K562 (cell line): ENCODE results near the gene PPP1R14C. TPM values are rescaled to one million over a fixed set of nuclear protein-coding genes. Genes with fewer than 3 reads are reported as not detected.

Experiments
- CBX3 ChIP-seq, 2 experiments: IDR thresholded peaks; 1 replicate in 1 of 2; 2 replicates in 1 of 2; pipeline ENCODE4 v1.6.1; 2012; ENCODE audit warnings: inconsistent platforms in 2 of 2, low read length in 2 of 2, borderline replicate concordance in 1 of 2, control low read depth in 1 of 2
- ETV1 ChIP-seq: fragments of 450-650 bp; conservative IDR thresholded peaks from 2 replicates; pipeline ENCODE4 v1.6.1; 2016; ENCODE audit warnings: missing genetic modification characterization, control low read depth, low read depth, missing compliant biosample characterization
- JUND ChIP-seq, 2 experiments: IDR thresholded peaks; 2 replicates in 1 of 2; 3 replicates in 1 of 2; pipeline ENCODE4 v1.6.1; 2011; ENCODE audit warnings: borderline replicate concordance in 2 of 2, low read depth in 2 of 2, low read length in 2 of 2, improper control_type of control experiment in 1 of 2, missing biosample characterization in 1 of 2, missing genetic modification characterization in 1 of 2, missing genetic modification reagents in 1 of 2
- NFXL1 ChIP-seq: fragments of 450-650 bp; formaldehyde crosslinking; IDR thresholded peaks from 2 replicates; pipeline ENCODE4 v1.4.0; 2021; ENCODE audit warnings: mild to moderate bottlenecking
- PHF20 ChIP-seq: fragments of 450-650 bp; IDR thresholded peaks from 2 replicates; pipeline ENCODE4 v1.6.1; 2018; ENCODE audit not compliant: partially characterized antibody
- SAFB ChIP-seq: fragments of 200-400 bp; formaldehyde crosslinking; IDR thresholded peaks from 2 replicates; pipeline ENCODE4 v1.6.1; 2017; ENCODE audit warnings: low read depth, low read length, borderline replicate concordance
- ZBTB17 ChIP-seq: fragments of 450-650 bp; formaldehyde crosslinking; IDR thresholded peaks from 2 replicates; pipeline ENCODE4 v1.4.0; 2020; ENCODE audit warnings: mild to moderate bottlenecking
- ZNF778 ChIP-seq: fragments of 450-650 bp; formaldehyde crosslinking; IDR thresholded peaks from 2 replicates; pipeline ENCODE4 v1.4.0; 2020; ENCODE audit warnings: mild to moderate bottlenecking, moderate library complexity
- polyA plus RNA-seq, 8 experiments: library from polyadenylated mRNA; depleted of rRNA in 4 of 8; stranded (reverse) in 5 of 8; unstranded in 3 of 8; fragments of >200 nt; fragmentation: Nextera tagmentation in 2 of 8; fragmentation: Illumina TruSeq in 1 of 8; extraction: Ambion mirVana in 2 of 8; extraction: Trizol in 1 of 8; gene quantifications; 2 replicates each; pipeline versions ENCODE4 v1.2.1 to v1.2.3, GENCODE V29; 2011 to 2014; ENCODE audit warnings: inconsistent platforms in 1 of 8, missing spikeins in 1 of 8
- total RNA-seq, 7 experiments: library from RNA; depleted of rRNA in 6 of 7; stranded (reverse); fragments of >200 nt in 6 of 7; fragmentation: Illumina TruSeq in 2 of 7; extraction: Trizol in 2 of 7; gene quantifications; 2 replicates each; pipeline versions ENCODE4 v1.2.1 to v1.2.3, GENCODE V29; 2011 to 2021; ENCODE audit warnings: low replicate concordance in 1 of 7
- TF ChIP-seq, protein P1 (sequence below): sonication (generic); formaldehyde crosslinking; IDR thresholded peaks from 2 replicates; pipeline ENCODE4 v1.8.0; 2022; ENCODE audit warnings: mild to moderate bottlenecking, missing genetic modification reagents
- TF ChIP-seq, protein P2 (sequence below): fragments of 250-450 bp; sonication (Bioruptor Pico); IDR thresholded peaks from 2 replicates; pipeline ENCODE4 v1.5.0; 2021
- TF ChIP-seq, protein P3 (sequence below): fragments of 250-450 bp; sonication (Bioruptor Pico); IDR thresholded peaks from 2 replicates; pipeline ENCODE4 v1.4.0; 2020
- TF ChIP-seq, protein P4 (sequence below): fragments of 250-450 bp; sonication (Bioruptor Pico); IDR thresholded peaks from 2 replicates; pipeline ENCODE4 v1.5.0; 2021; ENCODE audit warnings: mild to moderate bottlenecking, borderline replicate concordance

PPP1R14C gene
- total and polyA plus RNA-seq, 9 of the 15 experiments (the other 6 are each of a cell fraction or from before 2014, with no cell fraction given) = 4.5 to 16.6 (median 11.9) TPM

DNA sequence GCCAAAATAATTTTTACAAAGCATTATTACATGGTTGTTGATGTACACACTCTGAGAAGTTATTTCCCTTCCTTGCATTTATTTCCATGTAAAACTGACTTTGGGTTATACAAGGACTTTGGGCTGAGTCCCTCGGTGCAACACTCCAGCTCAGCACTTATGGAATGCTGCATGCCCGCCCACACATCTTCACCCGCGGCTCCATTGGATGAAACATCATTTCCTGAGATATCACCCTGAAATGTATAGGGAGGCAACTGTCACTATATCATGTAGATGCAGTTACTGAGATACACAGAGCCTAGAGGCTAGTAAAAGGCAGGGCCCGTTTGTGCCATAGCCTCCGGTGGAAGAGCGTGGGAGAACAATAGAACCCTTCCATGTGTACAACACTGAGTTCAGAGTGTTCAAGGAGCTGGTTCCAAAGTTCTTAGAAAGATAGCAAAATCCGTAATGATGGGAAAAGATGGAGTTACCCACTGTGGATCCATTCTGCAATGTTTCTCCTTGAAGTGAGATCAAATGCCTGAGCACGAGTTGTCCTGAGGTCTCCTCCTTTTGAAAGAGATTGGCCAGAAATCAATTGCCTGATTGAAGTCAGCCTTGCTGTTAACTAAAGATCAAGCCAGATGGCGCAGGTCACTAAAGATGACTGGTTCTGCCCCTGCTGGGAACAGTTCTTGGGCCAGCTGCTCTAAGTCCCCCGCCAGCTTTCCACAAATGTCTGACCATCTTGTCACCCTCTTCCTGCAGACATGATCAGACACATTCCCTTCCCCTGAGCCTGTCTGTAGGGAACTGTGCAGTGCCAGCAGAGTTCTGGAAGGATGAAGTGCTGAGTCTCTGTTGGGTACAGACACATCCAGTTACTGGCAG lies 125.1 kb downstream of the PPP1R14C start (continued):
- TF ChIP-seq JUND (IDR thresholded peaks at IDR 0.05; ENCODE audit: borderline replicate concordance, low read depth, low read length) = peak; percentile 73
- TF ChIP-seq JUND (tag; IDR thresholded peaks at IDR 0.05; ENCODE audit: borderline replicate concordance, low read depth, low read length) = peak; percentile 37; the same call in 2 of the 3 replicates
- peak; percentile 53; the same call in 1 of the 2 replicates for TF ChIP-seq ZBTB17 (CRISPR knock-in tag)
- TF ChIP-seq, protein P1, sequence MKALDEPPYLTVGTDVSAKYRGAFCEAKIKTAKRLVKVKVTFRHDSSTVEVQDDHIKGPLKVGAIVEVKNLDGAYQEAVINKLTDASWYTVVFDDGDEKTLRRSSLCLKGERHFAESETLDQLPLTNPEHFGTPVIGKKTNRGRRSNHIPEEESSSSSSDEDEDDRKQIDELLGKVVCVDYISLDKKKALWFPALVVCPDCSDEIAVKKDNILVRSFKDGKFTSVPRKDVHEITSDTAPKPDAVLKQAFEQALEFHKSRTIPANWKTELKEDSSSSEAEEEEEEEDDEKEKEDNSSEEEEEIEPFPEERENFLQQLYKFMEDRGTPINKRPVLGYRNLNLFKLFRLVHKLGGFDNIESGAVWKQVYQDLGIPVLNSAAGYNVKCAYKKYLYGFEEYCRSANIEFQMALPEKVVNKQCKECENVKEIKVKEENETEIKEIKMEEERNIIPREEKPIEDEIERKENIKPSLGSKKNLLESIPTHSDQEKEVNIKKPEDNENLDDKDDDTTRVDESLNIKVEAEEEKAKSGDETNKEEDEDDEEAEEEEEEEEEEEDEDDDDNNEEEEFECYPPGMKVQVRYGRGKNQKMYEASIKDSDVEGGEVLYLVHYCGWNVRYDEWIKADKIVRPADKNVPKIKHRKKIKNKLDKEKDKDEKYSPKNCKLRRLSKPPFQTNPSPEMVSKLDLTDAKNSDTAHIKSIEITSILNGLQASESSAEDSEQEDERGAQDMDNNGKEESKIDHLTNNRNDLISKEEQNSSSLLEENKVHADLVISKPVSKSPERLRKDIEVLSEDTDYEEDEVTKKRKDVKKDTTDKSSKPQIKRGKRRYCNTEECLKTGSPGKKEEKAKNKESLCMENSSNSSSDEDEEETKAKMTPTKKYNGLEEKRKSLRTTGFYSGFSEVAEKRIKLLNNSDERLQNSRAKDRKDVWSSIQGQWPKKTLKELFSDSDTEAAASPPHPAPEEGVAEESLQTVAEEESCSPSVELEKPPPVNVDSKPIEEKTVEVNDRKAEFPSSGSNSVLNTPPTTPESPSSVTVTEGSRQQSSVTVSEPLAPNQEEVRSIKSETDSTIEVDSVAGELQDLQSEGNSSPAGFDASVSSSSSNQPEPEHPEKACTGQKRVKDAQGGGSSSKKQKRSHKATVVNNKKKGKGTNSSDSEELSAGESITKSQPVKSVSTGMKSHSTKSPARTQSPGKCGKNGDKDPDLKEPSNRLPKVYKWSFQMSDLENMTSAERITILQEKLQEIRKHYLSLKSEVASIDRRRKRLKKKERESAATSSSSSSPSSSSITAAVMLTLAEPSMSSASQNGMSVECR (CRISPR knock-in tag) = no peak
- TF ChIP-seq, protein P2, sequence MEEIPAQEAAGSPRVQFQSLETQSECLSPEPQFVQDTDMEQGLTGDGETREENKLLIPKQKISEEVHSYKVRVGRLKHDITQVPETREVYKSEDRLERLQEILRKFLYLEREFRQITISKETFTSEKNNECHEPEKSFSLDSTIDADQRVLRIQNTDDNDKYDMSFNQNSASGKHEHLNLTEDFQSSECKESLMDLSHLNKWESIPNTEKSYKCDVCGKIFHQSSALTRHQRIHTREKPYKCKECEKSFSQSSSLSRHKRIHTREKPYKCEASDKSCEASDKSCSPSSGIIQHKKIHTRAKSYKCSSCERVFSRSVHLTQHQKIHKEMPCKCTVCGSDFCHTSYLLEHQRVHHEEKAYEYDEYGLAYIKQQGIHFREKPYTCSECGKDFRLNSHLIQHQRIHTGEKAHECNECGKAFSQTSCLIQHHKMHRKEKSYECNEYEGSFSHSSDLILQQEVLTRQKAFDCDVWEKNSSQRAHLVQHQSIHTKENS (CRISPR knock-in tag) = no peak
- TF ChIP-seq, protein P3, sequence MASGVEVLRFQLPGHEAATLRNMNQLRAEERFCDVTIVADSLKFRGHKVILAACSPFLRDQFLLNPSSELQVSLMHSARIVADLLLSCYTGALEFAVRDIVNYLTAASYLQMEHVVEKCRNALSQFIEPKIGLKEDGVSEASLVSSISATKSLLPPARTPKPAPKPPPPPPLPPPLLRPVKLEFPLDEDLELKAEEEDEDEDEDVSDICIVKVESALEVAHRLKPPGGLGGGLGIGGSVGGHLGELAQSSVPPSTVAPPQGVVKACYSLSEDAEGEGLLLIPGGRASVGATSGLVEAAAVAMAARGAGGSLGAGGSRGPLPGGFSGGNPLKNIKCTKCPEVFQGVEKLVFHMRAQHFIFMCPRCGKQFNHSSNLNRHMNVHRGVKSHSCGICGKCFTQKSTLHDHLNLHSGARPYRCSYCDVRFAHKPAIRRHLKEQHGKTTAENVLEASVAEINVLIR (CRISPR knock-in tag) = no peak
- TF ChIP-seq, protein P4, sequence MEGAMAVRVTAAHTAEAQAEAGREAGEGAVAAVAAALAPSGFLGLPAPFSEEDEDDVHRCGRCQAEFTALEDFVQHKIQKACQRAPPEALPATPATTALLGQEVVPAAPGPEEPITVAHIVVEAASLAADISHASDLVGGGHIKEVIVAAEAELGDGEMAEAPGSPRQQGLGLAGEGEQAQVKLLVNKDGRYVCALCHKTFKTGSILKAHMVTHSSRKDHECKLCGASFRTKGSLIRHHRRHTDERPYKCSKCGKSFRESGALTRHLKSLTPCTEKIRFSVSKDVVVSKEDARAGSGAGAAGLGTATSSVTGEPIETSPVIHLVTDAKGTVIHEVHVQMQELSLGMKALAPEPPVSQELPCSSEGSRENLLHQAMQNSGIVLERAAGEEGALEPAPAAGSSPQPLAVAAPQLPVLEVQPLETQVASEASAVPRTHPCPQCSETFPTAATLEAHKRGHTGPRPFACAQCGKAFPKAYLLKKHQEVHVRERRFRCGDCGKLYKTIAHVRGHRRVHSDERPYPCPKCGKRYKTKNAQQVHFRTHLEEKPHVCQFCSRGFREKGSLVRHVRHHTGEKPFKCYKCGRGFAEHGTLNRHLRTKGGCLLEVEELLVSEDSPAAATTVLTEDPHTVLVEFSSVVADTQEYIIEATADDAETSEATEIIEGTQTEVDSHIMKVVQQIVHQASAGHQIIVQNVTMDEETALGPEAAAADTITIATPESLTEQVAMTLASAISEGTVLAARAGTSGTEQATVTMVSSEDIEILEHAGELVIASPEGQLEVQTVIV (CRISPR knock-in tag) = no peak
- TF ChIP-seq CBX3 (IDR thresholded peaks at IDR 0.05; ENCODE audit: borderline replicate concordance in 1 of 2, low read length in 2 of 2) = no peak
- no peak for TF ChIP-seq ZNF778
- no peak for TF ChIP-seq SAFB
- no peak; the same call in 1 of the 2 replicates for TF ChIP-seq NFXL1 (CRISPR knock-in tag)
- TF ChIP-seq ETV1 (tag) = no peak; the same call in 1 of the 2 replicates
- TF ChIP-seq PHF20 = no peak
